ENCODE measurements around the gene MAMDC2. TPM values are rescaled to one million over a fixed set of nuclear protein-coding genes. Genes with fewer than 3 reads are reported as not detected.
"Not testable (repeated sequence)": the region's sequence is repeated elsewhere in the genome, so short reads cannot be mapped to it uniquely, and the experiment has no call there.

MAMDC2 gene
- total RNA-seq, 1 experiment from 2014 or later: 2.7 TPM

GRCh38 chr9:70036641-70037040, 7.0 kb upstream of the MAMDC2 start:
- CTCF ChIA-PET: no interaction called here
- H3K4me1 ChIP-seq (replicated peaks; ENCODE audit: insufficient read depth): peaks cover 9% of the 10 kb centered on the region
- H3K9me3 ChIP-seq (ENCODE audit: insufficient read depth, low read depth): no peaks in the 10 kb centered on the region
- POLR2A ChIA-PET (ENCODE audit: unreplicated experiment): no interaction called here
- intact Hi-C loops (cut with micrococcal nuclease; ENCODE audit: unreplicated experiment): no loop called here
- H2AFZ ChIP-seq: no peak overlapping the region
- no peaks in the 10 kb centered on the region for H3K27me3 ChIP-seq (ENCODE audit: insufficient read depth, low read depth)
- no peaks in the 10 kb centered on the region for H3K36me3 ChIP-seq (ENCODE audit: low read depth)
- H3K4me2 ChIP-seq: no peak overlapping the region
- no peak overlapping the region for H3K4me3 ChIP-seq
- H3K79me2 ChIP-seq (ENCODE audit: low read depth): no peaks in the 10 kb centered on the region
- H3K27ac ChIP-seq: no peak overlapping the region
- no TSS peak for BruUV-seq (replicated peaks)
- no peaks in the 10 kb centered on the region for H4K20me1 ChIP-seq (ENCODE audit: insufficient read depth)
- no peaks in the 10 kb centered on the region for H3K9me2 ChIP-seq (ENCODE audit: insufficient read depth)
- TF ChIP-seq EZH2 (IDR thresholded peaks at IDR 0.05; ENCODE audit: low read depth) (no peak), CTCF (conservative IDR thresholded peaks at IDR 0.05) (no peak)
- peaks cover 2% of the 10 kb centered on the region; the same call in 1 of the 2 replicates for H3F3A ChIP-seq (ENCODE audit: insufficient read depth, low read depth)
- no peak for DNase-seq

- H3K79me2 ChIP-seq (ENCODE audit: low read depth); DNase-seq; H3K36me3 ChIP-seq (ENCODE audit: low read depth); H3K27me3 ChIP-seq (ENCODE audit: insufficient read depth, low read depth); BruUV-seq (replicated peaks); intact Hi-C loops (cut with micrococcal nuclease; ENCODE audit: unreplicated experiment); H3K4me3 ChIP-seq; CTCF ChIA-PET; H3K4me2 ChIP-seq; H2AFZ ChIP-seq; H3K4me1 ChIP-seq (replicated peaks; ENCODE audit: insufficient read depth); H3K9me2 ChIP-seq (ENCODE audit: insufficient read depth); H4K20me1 ChIP-seq (ENCODE audit: insufficient read depth); H3K27ac ChIP-seq; POLR2A ChIA-PET (ENCODE audit: unreplicated experiment); H3K9me3 ChIP-seq (ENCODE audit: insufficient read depth, low read depth); H3F3A ChIP-seq (ENCODE audit: insufficient read depth, low read depth): not testable (repeated sequence)
Measured at GRCh38 chr9:70038171-70038621, 5.5 kb upstream of the MAMDC2 start.

DNA sequence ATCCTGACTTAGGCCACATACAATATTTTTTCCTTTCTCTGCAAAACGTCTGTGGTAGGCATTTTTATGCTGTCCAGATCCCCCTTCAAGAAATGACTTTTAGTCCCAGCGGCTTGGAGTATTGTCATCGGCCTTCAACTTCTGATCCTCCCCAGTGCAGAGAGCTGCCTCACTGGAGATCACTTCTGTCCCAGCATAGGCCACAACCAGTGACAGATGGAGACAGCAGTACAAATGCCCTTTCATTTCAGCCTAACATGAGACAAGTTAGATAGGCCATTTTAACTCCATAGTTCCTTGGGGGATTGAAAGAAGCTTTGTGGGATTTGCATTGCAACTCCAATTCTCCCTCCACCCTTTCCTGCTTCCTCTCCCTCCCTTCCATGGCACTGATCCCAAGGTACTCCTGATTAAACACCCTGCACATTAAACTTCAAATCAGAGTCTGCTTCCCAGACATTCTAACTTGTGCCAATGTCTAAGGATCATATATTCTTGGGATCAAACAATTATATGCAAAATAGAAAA, 3.2 kb upstream of the MAMDC2 start:
- intact Hi-C loops (cut with micrococcal nuclease; ENCODE audit: unreplicated experiment): loop anchor here (5.0 kb wide), 1 partner anchor 217 kb away; the partner anchor contains the start of gene SMC5
- no peaks in the 10 kb centered on the region for H3K79me2 ChIP-seq (ENCODE audit: low read depth)
- CTCF ChIA-PET: no interaction called here

More for the DNA sequence above, 3.2 kb upstream of the MAMDC2 start:
- Histone ChIP-seq H3K4me2 (no peak overlapping the region), H3F3A (ENCODE audit: insufficient read depth, low read depth) (no peaks in the 10 kb centered on the region), H2AFZ (no peak overlapping the region), H3K36me3 (ENCODE audit: low read depth) (no peaks in the 10 kb centered on the region), H3K27me3 (ENCODE audit: insufficient read depth, low read depth) (no peaks in the 10 kb centered on the region), H3K4me3 (no peak overlapping the region), H4K20me1 (ENCODE audit: insufficient read depth) (no peaks in the 10 kb centered on the region), H3K27ac (no peak overlapping the region), H3K4me1 (replicated peaks; ENCODE audit: insufficient read depth) (no peaks in the 10 kb centered on the region; the same call in 1 of the 2 replicates), H3K9me2 (ENCODE audit: insufficient read depth) (no peaks in the 10 kb centered on the region), H3K9me3 (ENCODE audit: insufficient read depth, low read depth) (no peaks in the 10 kb centered on the region)
- no peak for DNase-seq
- BruUV-seq (replicated peaks): no TSS peak
- TF ChIP-seq CTCF (conservative IDR thresholded peaks at IDR 0.05): no peak
- no peak for TF ChIP-seq EZH2 (IDR thresholded peaks at IDR 0.05; ENCODE audit: low read depth)
- POLR2A ChIA-PET (ENCODE audit: unreplicated experiment): no interaction called here

Measured in PC-9 (cell line).